DND-41 (cell line): ENCODE results near the gene OTOS.

ENCODE experiments used
- ATAC-seq: fragments of 200-7000 bp; cut with Tn5 transposase; 3 replicates; pipeline ENCODE4 v1.9.1; 2021; ENCODE audit warnings: low read depth; ENCODE audit not compliant: insufficient read depth
- DNase-seq: peaks from one replicate; pipeline ENCODE4 v3.0.0-alpha.2; 2020
- H2AFZ ChIP-seq: 2 replicates; pipeline ENCODE4 v1.6.0; 2012; ENCODE audit warnings: low read depth, low read length
- H3K27ac ChIP-seq: 2 replicates; pipeline ENCODE4 v1.5.1; 2012; ENCODE audit warnings: low read length, inconsistent platforms
- H3K27me3 ChIP-seq: fragments of 200-600 bp; sonication (generic); 2 replicates; pipeline ENCODE4 v1.6.0; 2012; ENCODE audit warnings: low read length, mild to moderate bottlenecking, inconsistent platforms; ENCODE audit not compliant: insufficient read depth, poor library complexity
- H3K36me3 ChIP-seq: 2 replicates; pipeline ENCODE4 v1.5.1; 2012; ENCODE audit warnings: low read length, inconsistent platforms; ENCODE audit not compliant: insufficient read depth
- H3K4me1 ChIP-seq: 2 replicates; pipeline ENCODE4 v1.5.1; 2012; ENCODE audit warnings: mild to moderate bottlenecking, low read length; ENCODE audit not compliant: insufficient read depth
- H3K4me2 ChIP-seq: 2 replicates; pipeline ENCODE4 v1.6.0; 2012; ENCODE audit warnings: mild to moderate bottlenecking, moderate library complexity, low read length, inconsistent platforms; ENCODE audit not compliant: insufficient read depth
- H3K4me3 ChIP-seq, 2 experiments: fragments of 200-600 bp in 1 of 2; shearing (Covaris generic) in 1 of 2; 2 replicates each; pipeline ENCODE4 v1.5.1; 2012 to 2016; ENCODE audit warnings: inconsistent platforms in 2 of 2, low read length in 2 of 2, mild to moderate bottlenecking in 2 of 2, low read depth in 1 of 2, moderate library complexity in 1 of 2
- H3K79me2 ChIP-seq: 2 replicates; pipeline ENCODE4 v1.6.0; 2012; ENCODE audit warnings: low read length, inconsistent platforms; ENCODE audit not compliant: insufficient read depth
- H3K9ac ChIP-seq: 2 replicates; pipeline ENCODE4 v1.6.0; 2012; ENCODE audit warnings: low read depth, mild to moderate bottlenecking, inconsistent platforms, low read length, moderate library complexity
- H3K9me3 ChIP-seq: 2 replicates; pipeline ENCODE4 v1.5.1; 2012; ENCODE audit warnings: low read length, moderate library complexity, mild to moderate bottlenecking, inconsistent platforms; ENCODE audit not compliant: insufficient read depth, severe bottlenecking
- H4K20me1 ChIP-seq: 2 replicates; pipeline ENCODE4 v1.6.0; 2012; ENCODE audit warnings: low read length; ENCODE audit not compliant: insufficient read depth
- EZH2 ChIP-seq: IDR thresholded peaks from 3 replicates; pipeline ENCODE4 v1.6.1; 2012; ENCODE audit warnings: borderline replicate concordance, low read depth, mild to moderate bottlenecking, moderate library complexity, low read length, inconsistent platforms; ENCODE audit not compliant: severe bottlenecking
- TF ChIP-seq, protein P1 (sequence below): IDR thresholded peaks from 2 replicates; pipeline ENCODE4 v1.5.1; 2012; ENCODE audit warnings: borderline replicate concordance, low read length, moderate library complexity, mild to moderate bottlenecking; ENCODE audit not compliant: poor library complexity, severe bottlenecking; ENCODE audit errors: extremely low read depth

OTOS gene

DNA sequence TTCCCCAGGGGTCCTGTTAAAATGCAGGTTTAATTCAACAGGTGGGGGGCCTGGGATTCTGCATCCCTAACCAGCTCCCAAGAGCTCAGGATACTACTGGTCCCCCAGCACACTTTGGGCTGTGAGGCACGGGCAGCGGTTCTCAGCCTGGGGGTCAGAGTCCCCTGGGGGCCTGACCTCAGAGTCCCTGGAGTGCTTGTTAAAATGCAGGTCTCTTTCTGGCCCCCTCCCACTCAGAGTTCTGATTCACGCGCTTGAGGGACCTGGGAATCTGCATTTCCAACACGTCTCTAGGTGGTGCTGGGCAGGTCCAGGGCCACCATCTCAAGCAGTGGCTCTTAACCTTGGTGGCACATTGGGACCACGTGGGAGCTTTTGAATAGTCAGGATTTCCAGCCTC lies 2.8 kb upstream of the OTOS start:
- H3K4me2 ChIP-seq: no peak overlapping the region
- H3K79me2 ChIP-seq: no peaks in the 10 kb centered on the region
- H3K9me3 ChIP-seq: no peaks in the 10 kb centered on the region
- H3K4me3 ChIP-seq: no peak overlapping the region
- H2AFZ ChIP-seq: no peak overlapping the region; the same call in 1 of the 2 replicates
- peaks cover 10% of the 10 kb centered on the region; the same call in 1 of the 2 replicates for H4K20me1 ChIP-seq
- H3K9ac ChIP-seq: no peak overlapping the region
- TF ChIP-seq EZH2: no peak
- TF ChIP-seq, protein P1, sequence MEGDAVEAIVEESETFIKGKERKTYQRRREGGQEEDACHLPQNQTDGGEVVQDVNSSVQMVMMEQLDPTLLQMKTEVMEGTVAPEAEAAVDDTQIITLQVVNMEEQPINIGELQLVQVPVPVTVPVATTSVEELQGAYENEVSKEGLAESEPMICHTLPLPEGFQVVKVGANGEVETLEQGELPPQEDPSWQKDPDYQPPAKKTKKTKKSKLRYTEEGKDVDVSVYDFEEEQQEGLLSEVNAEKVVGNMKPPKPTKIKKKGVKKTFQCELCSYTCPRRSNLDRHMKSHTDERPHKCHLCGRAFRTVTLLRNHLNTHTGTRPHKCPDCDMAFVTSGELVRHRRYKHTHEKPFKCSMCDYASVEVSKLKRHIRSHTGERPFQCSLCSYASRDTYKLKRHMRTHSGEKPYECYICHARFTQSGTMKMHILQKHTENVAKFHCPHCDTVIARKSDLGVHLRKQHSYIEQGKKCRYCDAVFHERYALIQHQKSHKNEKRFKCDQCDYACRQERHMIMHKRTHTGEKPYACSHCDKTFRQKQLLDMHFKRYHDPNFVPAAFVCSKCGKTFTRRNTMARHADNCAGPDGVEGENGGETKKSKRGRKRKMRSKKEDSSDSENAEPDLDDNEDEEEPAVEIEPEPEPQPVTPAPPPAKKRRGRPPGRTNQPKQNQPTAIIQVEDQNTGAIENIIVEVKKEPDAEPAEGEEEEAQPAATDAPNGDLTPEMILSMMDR: no peak
- H3K36me3 ChIP-seq: no peaks in the 10 kb centered on the region
- DNase-seq (no peak), ATAC-seq (no peak)
- peaks cover 4% of the 10 kb centered on the region for H3K27me3 ChIP-seq
- 0 out of 2 replicates have a peak, but pooled peaks cover 8% of the 10 kb centered on the region for H3K4me1 ChIP-seq
- no peak overlapping the region for H3K27ac ChIP-seq

DNA sequence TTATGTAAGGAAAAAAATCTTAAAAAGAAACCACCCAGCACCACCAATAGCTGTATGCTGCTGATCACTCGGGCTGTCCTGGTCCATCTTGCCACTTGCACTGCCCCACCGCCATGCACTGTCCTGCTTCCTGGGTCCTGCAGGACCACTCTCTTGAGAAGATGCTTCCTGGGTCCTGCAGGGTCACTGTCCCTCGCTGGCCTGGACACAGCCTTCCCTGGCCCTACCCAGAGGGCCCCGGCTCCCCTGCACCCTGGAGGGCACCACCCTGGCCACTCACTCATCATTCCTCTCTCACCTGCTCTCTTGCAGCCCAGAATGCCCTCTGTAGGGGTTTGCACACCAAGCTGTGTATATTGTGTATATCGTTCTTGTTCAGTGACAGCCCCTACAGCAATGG lies 2.4 kb upstream of the OTOS start:
- no peak for TF ChIP-seq EZH2
- TF ChIP-seq, protein P1: no peak
- Histone ChIP-seq H2AFZ (no peak overlapping the region), H3K4me1 (0 out of 2 replicates have a peak, but pooled peaks cover 8% of the 10 kb centered on the region), H3K36me3 (no peaks in the 10 kb centered on the region), H3K79me2 (no peaks in the 10 kb centered on the region), H3K4me3 (no peak overlapping the region), H3K4me2 (no peak overlapping the region), H3K27ac (no peak overlapping the region), H4K20me1 (0 out of 2 replicates have a peak, but pooled peaks cover 7% of the 10 kb centered on the region), H3K9ac (no peak overlapping the region), H3K9me3 (no peaks in the 10 kb centered on the region), H3K27me3 (peaks cover 4% of the 10 kb centered on the region)
- DNase-seq: no peak
- ATAC-seq: no peak

DNA sequence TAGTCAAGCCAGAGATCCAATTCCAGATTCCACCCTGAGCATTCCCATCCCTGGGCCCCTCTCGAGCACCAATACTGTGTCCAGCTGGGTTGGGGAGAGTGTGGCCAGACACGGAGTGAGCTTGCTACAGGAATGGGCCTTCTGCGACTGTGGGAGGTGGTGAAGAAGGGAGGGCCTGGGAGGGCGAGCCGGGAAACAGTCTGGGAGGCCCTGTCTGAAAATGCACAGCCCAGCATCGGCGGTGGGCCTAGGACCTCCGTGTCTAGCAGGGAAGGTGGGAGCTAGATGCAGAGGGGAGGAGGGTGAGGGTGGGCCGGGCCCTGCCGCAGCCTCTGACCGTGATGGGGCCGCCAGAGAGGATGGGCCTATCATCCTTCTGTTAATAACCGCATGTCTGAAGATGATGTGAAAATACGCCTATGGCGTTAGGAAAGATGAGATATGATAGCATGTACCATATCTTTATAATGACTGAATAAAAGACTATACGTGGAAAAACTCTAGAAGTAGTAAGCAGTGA lies 1.9 kb upstream of the OTOS start:
- Histone ChIP-seq H3K27me3 (peaks cover 4% of the 10 kb centered on the region), H3K9ac (no peak overlapping the region), H2AFZ (no peak overlapping the region), H3K9me3 (no peaks in the 10 kb centered on the region), H3K27ac (no peak overlapping the region), H3K4me3 (no peak overlapping the region), H3K4me2 (no peak overlapping the region), H3K36me3 (no peaks in the 10 kb centered on the region), H4K20me1 (0 out of 2 replicates have a peak, but pooled peaks cover 7% of the 10 kb centered on the region), H3K79me2 (no peaks in the 10 kb centered on the region), H3K4me1 (0 out of 2 replicates have a peak, but pooled peaks cover 8% of the 10 kb centered on the region)
- no peak for ATAC-seq
- TF ChIP-seq, protein P1: no peak
- no peak for TF ChIP-seq EZH2
- no peak for DNase-seq

DNA sequence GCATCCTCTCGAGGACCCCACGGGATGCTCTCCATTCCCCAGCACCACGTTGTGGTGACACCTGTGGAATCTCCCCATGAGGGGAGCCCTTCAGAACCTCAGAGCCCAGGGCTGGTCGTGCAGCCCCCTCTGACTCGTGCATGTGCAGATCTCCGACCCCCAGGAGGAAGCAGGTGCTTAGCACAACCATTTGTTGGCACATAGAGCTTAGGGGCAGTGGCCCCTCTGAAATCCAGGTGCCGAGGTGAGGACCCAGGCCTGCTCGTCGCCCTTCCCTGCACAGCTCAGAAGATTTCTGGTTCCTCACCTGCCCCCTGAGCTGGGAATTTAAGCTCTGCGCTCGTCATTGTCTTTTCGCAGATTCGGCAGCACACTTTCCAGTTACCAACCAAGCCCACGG lies 1.3 kb upstream of the OTOS start:
- no peak for TF ChIP-seq EZH2
- TF ChIP-seq, protein P1: no peak
- Histone ChIP-seq H3K79me2 (no peaks in the 10 kb centered on the region), H3K4me1 (peaks cover 13% of the 10 kb centered on the region), H4K20me1 (0 out of 2 replicates have a peak, but pooled peaks cover 7% of the 10 kb centered on the region), H3K36me3 (no peaks in the 10 kb centered on the region), H3K9me3 (no peaks in the 10 kb centered on the region), H3K4me3 (no peak overlapping the region), H2AFZ (no peak overlapping the region), H3K27me3 (peaks cover 4% of the 10 kb centered on the region), H3K4me2 (no peak overlapping the region), H3K9ac (no peak overlapping the region), H3K27ac (no peak overlapping the region)
- ATAC-seq: no peak
- no peak for DNase-seq
